GDM1 (cell line): ENCODE data around the gene ADIPOR1.
A peak's percentile ranks its signal among the peaks of the same experiment; 100 is the strongest.
"Not testable (repeated sequence)": the region's sequence is repeated elsewhere in the genome, so short reads cannot be mapped to it uniquely, and the experiment has no call there.

Experiments
- DNase-seq: peaks from one replicate; lab custom pipeline; 2025; lab: John Stamatoyannopoulos, UW

Gene ADIPOR1

DNA sequence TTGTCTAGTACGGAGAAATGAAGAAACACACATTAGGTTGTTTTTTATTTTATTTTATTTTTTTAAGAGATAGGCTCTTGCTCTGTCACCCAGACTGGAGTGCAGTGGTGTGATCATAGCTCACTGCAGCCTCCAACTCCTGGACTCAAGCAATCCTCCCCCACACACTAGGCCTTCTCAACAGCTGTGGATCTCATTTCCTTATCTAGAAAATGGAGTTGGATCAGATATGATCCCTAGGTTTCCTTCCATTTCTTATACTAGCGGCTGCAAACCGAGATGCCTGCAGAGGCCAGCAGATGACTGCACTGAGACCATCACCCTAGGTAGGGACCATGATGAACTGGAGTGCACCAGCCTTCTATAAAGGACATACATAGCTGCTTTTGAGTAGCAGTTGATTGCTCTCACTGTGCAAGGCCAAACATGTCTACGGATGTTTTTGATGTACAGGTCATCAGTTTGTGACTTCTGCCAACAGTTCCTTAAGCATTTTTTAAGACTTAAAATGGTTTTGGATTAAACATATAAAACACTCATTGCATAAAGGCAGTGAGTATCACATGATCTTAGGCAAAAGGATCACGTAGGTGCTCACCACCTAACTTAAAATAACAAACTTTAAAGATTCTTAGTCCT, 19.7 kb downstream of the ADIPOR1 start:
- no peak for DNase-seq

DNA sequence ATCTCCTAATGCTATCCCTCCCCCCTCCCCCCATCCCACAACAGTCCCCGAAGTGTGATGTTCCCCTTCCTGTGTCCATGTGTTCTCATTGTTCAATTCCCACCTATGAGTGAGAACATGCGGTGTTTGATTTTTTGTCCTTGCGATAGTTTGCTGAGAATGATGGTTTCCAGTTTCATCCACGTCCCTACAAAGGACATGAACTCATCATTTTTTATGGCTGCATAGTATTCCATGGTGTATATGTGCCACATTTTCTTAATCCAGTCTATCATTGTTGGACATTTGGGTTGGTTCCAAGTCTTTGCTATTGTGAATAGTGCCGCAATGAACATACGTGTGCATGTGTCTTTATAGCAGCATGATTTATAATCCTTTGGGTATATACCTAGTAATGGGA, 21.7 kb downstream of the ADIPOR1 start:
- DNase-seq: not testable (repeated sequence)

- no peak for DNase-seq
Measured at GRCh38 chr1:202935844-202936243, 22.3 kb downstream of the ADIPOR1 start.

DNA sequence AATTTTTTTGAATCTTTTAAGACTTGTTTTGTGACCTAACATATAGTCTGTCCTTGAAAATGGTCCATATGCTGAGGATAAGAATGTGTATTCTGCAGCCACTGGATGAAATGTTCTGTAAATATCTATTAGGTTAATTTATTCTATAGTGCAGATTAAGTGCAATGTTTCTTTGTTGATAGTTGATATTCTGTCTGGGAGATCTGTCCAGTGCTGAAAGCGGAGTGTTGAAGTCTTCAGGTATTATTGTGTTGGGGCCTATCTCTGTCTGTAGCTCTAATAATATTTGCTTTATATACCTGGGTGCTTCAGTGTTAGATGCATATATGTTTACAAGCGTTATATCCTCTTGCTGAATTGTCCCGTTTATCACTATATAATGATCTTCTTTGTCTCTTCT, 23.4 kb downstream of the ADIPOR1 start:
- DNase-seq: no peak

DNA sequence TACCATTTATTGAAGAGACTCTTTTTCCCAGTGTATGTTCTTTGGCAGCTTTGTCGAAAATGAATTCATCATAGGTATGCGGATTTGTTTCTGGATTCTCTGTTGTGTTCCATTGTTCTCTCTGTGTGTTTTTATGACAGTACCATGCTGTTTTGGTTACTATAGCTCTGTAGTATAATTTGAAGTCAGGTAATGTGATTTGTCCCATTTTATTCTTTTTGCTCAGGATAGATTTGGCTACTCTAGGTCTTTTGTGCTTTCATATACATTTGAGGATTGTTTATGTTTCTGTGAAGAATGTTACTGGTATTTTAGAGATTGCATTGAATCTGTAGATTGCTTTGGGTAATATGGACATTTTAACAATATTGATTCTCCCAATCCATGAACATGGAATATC, 25.6 kb downstream of the ADIPOR1 start:
- no peak for DNase-seq

DNA sequence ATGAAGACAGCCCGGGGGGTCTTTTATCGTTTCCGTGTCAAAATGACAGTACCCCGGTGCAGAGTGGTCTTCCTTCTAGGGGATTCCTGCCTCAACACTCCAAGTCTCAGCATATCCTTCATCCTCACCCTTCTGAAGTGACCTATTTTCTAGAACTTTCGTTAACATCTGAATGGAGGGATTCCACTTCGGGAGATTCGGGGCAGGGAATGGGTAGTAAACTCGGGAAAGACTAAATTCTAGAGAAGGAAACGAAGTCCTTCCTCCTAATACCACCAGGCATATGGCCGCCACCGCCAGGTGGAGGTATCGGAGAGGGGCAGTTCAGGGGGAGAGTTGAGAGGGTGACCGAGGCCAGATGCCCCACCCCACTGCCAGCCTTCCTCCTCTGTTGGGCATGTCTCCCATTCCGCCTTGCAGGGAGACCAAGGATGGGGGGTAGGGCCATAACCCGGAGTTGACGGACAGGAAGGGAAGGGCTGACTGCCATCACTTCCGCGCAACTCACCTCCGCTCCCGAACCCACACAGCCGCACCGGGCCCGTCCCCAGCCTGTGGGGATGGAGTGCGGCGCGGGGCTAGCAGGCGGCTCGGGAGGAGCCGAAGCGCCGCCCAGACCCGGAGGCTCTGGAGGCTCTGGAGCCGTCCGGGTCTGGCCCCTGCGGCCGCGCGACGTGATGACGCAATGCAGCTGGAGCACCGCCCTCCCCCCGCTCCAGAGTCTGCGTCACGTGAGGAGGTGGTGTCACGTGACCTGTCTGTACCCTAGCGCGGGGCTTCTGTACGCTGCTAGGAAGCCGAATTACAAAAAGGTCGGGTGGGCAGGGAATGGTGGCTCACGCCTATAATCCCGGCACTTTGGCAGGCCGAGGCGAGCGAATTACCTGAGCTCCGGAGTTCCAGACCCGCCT, 31.3 kb downstream of the ADIPOR1 start, which contains the start of gene KLHL12:
Gene KLHL12 (minus strand): TSS at position 654 of the 911 bp plus-strand sequence. CDS start 2,072 bp downstream, outside the sequence.
- peak; percentile 93 for DNase-seq

GRCh38 chr1:202923533-202923932, 34.6 kb downstream of the ADIPOR1 start:
- no peak for DNase-seq

DNA sequence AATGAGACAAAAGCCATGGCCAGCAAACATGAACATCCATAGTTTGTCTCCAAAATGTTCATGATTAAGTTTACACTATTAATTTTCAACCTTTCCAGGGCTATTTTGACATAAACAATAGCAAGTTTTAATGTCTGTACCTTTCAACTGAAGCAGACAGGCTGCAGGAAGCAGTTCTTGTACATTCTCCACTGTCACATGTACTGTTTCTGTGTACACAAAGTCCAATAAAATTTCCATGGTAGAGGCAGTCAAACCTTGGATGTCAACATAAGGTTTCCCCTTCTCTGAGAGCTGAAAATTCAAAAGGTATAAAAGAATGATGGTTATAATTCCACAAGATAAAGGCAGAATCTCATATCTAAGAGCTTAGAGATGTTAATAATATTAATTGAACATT, 38.5 kb downstream of the ADIPOR1 start:
- DNase-seq: no peak

DNA sequence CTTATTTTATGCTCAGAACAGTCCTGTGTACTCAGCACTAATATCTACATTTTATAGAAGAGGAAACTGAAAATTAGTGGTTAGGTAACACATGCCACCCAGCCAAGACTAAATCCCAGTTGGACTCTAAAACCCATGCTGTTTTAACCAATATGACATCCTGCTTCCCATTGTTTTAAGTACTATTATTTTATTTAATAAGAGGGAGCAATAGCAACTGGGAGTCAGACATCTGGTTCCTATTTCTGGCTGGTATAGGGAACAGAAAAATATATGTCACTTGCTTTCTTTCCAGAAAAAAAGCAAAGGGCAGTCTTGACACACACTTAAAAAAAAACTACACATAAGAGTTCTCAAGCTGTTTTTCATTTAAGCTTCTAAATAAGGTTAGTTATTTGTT, 43.0 kb downstream of the ADIPOR1 start:
- DNase-seq: no peak

DNA sequence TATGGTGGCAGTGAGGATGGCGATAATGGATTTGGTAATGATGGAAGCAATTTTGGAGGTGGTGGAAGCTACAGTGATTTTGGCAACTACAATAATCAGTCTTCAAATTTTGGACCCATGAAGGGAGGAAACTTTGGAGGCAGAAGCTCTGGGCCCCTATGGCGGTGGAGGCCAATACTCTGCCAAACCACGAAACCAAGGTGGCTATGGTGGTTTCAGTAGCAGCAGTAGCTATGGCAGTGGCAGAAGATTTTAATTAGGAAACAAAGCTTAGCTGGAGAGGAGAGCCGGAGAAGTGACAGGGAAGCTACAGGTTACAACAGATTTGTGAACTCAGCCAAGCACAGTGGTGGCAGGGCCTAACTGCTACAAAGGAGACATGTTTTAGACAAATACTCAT, 45.6 kb downstream of the ADIPOR1 start:
- DNase-seq: not testable (repeated sequence)

- DNase-seq: no peak
Measured at GRCh38 chr1:202909494-202909893, 48.6 kb downstream of the ADIPOR1 start.

- DNase-seq: no peak
Measured at GRCh38 chr1:202908998-202909397, 49.1 kb downstream of the ADIPOR1 start.

DNA sequence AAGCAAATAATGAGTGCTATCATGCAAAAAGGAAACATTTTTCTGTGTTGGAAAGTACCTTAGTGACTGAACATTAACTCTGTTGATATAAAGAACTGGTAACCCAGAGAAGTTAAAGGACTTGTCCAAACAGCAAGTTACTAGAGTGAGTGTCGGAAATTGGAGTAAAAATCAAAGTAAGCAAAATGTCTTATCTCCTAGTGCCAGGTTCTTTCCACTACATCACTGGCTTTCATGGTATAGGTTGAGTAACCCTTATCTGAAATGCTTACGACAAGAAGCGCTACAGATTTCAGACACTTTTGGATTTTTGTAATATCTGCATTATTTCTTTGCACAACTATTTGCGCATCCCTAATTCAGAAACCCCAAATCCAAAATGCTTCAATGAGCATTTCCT, 52.8 kb downstream of the ADIPOR1 start:
- DNase-seq: no peak

- DNase-seq: not testable (repeated sequence)
Measured at GRCh38 chr1:202903808-202904207, 54.3 kb downstream of the ADIPOR1 start.

- DNase-seq: no peak
Measured at GRCh38 chr1:202901555-202901954, 56.6 kb downstream of the ADIPOR1 start.

DNA sequence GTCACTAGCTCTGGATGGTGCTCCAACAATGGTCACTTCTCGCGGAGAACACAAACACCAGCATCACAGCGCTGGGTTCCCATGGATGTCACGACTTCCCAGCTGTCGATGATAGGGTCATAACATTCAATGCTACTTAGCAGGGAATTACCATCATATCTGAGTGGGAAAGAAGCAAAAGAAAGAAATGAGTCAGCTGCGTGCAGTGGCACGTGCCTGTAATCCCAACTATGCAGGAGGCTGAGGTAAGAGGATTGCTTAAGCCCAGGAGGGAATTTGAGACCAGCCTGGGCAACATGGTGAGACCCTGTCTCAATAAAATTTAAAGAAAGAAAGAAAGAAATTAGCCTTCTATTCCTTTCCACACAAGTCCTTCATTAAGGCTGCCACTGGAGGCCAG, 65.6 kb downstream of the ADIPOR1 start:
- no peak for DNase-seq
